OCI-M2 (cell line): ENCODE measurements around the gene GADD45A.

Experiments
- DNase-seq: peaks from one replicate; lab custom pipeline; 2025; ENCODE audit not compliant: unreplicated experiment; lab: John Stamatoyannopoulos, UW

The GADD45A gene

DNA sequence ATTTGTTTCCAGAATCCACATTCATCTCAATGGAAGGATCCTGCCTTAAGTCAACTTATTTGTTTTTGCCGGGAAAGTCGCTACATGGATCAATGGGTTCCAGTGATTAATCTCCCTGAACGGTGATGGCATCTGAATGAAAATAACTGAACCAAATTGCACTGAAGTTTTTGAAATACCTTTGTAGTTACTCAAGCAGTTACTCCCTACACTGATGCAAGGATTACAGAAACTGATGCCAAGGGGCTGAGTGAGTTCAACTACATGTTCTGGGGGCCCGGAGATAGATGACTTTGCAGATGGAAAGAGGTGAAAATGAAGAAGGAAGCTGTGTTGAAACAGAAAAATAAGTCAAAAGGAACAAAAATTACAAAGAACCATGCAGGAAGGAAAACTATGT lies 2.6 kb downstream of the GADD45A start:
- DNase-seq, result no peak

DNA sequence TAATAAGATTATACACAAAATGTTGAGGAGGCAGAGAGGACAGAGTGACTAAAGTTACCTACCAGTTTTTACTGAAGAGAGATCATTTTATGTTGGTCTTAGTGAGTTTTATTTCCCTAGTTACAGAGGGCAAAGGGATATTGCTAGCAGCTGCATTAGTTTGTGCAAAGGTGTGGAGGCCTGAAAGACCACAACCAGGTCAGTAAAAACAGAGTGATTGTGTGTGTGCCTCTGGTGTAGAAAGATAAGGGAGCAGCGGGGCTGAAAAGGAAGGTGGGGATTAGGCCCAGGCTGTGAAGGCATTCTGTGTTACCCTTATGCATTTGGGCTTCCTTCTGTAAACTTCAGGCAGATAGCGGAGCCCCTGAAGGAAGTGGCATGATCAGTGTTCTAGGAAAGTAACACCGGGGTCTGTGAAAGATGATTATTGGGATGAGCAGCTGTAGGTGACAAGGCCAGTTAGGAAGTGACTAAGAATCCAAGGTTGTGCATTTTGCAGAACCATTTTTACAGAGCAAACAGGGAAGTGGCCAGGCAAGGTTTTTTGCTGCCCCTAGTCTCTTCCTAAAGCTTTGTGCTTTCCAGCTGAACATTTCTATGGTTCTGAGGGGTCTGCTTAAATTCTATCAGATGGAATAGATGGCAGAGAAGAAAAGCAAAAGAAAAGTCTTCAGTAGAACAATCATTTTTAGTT lies 3.7 kb downstream of the GADD45A start:
- no peak for DNase-seq

DNA sequence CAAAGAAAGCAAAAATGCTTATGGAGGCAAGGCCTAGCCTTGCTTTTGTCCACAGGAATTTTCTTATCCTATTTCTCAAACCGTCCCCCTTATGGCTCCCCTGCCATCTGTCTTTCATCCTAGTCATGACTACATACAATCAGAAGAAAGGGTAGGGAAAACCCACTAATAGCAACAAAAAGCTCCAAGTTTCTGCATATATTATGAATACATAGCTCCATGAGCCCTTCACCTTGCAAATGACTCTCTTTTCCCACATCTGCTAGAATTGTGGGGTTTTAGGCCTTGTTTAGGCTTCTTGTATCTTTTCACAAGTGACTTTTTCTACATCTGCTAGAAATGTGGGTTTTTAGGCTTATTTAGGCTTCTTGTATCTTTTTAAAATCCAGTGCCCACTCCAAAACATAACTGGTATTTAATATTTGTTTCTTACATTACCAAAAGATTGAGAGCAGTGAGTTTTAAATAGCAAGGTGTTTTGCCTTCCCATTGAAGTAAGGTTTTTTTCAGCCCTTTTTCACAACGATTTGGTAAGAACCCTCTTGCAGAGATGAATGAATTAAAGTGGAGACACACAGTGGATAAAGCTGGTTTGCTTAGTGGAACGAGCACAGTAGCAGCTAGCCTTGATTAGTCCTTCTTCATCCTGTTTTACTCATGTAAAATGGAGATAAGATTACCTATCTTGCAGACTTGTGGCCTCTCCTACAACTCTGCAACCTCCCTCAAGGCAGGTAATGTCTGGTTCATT lies 4.4 kb downstream of the GADD45A start:
- no peak for DNase-seq

DNA sequence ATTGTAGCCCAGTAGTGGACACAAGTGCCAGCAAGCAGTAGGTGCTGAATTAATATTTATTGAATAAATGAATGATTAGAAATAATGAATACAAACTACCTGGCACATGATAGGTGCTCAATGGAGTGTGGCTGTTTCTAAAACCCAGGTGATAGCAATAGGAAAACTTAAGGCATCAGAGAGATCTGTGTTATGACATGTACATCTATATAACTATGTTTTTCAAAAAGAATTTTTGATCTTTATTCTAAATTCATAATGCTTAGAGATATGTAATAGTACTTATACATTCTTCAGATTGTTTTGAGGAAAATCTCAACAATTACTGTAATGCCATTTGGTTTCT lies 5.0 kb downstream of the GADD45A start:
- DNase-seq, result no peak

DNA sequence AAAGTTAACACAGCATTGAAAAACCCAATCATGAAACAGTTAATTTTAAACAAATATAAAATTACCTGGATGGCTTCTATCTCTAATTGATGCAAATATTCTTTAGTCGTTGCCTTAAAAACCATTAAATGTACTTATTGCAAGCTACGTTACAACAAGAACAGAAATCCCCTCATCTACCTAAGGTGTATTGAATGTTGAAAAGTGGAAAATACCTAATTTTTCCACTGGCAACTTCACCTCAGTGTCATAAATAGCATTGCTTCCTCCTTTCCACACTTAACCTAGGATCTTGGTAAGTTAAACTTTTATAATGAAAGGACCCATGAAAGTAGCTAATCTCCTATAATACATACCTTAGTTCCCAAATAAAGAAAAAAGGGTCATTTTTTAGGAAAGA lies 5.4 kb downstream of the GADD45A start:
- DNase-seq, result no peak

DNA sequence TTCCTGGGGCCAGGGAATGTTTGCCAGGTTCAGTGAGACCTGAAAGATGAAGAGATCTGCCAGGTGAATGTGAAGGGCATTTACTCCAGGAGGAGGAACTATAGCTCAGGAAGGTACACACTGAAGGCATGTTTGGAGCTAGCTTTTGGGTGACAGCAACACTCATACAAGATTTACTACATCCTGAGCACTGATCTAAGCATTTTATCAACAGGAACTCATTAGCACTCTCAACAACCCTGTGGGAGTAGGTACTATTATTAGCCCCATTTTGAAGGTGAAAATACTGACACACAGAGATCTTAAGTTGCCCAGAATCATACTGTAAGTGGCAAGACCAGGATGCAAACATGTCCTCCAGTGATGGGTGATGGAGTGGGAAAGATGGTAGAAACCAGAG lies 6.7 kb downstream of the GADD45A start:
- no peak for DNase-seq

DNA sequence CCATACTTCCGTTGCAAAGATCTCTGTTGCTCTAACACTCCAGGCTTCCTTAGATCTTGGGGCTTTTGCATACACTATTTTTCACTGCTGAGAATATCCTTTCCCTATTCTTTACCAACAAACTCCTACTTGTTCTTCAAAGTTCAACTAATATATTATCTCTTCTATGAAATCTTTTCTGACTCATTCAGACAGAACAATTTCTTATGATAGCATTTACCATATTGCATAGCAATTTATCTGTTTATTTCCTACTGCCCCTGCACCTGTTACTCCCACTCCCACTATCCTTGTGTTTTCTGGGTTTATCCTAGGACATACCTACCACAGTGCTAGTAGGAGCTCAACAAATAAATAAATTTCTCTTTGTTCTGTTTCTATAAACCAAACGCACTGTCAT lies 11.0 kb downstream of the GADD45A start:
- DNase-seq, result no peak

DNA sequence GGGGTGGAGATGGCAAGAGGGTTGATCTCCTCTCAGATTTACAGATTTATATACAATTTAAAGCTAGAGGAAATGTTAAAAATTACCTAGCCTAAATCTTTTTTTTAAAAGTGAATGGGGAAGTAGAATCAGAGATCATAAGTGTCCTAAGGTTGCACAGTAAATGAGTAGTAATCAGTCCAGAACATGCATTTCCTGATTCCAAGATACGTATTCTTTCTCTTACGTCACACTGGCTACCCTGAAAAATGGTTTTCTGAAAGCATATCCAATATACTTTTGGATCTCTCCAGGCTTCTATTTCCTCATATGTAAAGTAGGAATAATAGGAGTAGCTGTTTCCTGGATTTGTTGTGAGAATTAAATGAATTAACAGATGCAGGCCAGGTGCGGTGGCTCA lies 11.7 kb downstream of the GADD45A start:
- no peak for DNase-seq

DNA sequence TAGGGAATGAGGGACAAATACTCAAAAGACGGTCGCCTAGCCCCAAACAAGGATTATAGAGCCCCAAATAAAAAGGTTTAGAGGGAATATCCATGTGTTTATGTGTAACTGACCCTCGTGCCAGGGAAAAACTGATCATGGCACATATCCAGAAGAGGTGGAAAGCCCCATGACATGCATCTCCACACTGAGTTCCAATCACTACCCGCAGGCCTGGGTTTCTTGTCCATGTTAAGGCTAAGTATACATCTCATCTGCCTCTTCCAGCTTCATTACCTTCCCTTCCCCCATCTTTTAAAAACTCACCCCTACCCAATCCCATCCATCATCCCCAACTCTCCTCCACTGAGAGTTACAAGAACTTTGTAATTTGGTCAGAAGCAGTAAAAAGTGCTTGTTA lies 15.2 kb downstream of the GADD45A start:
- DNase-seq, result no peak

DNA sequence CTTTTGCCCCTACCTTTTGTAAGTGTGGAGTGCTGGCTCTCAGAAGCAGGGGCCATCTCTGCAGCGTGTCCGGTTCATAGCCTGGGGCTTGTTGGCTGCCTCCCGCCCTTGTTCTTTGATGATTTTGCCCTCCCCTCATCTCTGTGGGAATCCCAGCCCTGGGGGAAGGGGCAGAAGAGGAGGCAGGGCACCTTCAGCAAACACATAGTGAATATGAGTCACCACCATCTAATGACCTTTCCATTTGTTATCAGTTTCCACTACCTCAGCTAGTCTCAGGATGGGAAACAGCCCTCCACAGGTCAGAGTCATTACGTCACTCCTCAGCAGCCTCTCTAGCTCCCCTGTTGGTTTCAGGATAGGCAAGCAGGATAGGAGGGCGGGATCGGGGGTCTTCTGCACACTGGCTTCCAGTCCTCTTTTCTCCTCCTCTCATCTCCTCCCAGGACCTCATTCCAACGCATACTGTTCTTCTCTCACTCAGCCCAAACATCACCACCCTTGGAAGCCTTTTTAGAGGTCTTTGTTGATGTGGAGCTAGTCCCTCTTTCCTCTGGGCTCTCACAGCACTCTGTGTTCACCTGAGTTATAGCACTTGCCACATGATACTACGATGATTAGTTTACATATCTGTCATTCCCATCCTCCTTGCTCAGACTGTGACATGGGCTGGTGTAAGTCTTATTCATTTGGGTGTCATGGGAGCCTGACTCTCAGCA lies 15.8 kb downstream of the GADD45A start:
- no peak for DNase-seq

DNA sequence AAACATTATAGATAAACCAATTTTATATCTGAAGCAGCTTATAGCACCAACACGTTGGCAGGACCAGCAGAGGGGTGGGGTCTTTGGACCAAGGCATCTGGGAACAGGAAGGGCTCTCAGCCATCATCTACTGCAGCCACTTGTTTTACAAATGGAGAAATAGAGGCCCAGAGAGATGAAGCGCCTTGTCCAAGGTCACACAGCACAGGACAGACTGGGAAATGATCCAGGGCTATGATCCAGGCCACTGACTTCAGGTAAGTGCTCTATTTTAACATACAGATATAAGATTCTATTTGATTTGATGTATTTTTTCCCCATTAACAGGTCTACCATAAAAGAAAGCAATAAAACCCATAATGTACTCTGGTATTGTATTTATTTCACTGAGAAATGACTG lies 16.9 kb downstream of the GADD45A start:
- DNase-seq, result no peak

DNA sequence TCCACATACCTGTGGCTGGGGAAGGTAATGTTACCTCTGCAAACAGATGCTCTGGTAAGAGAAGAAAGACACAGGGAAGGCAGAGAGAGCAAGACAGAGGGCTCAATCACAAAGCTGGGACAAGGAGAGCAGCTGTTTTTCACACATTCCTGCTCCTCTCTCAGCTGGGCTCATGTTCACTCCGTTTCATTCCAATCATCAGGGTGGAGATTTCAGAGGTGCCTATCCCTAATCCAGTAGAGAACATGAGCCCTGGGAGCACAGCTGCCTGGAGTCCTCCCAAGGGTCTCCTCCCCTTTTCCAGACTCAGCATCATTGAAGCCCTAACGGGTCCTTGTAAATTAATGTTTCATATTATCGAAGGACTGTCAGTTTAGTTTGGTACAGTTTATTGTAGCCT lies 19.4 kb downstream of the GADD45A start:
- no peak for DNase-seq

DNA sequence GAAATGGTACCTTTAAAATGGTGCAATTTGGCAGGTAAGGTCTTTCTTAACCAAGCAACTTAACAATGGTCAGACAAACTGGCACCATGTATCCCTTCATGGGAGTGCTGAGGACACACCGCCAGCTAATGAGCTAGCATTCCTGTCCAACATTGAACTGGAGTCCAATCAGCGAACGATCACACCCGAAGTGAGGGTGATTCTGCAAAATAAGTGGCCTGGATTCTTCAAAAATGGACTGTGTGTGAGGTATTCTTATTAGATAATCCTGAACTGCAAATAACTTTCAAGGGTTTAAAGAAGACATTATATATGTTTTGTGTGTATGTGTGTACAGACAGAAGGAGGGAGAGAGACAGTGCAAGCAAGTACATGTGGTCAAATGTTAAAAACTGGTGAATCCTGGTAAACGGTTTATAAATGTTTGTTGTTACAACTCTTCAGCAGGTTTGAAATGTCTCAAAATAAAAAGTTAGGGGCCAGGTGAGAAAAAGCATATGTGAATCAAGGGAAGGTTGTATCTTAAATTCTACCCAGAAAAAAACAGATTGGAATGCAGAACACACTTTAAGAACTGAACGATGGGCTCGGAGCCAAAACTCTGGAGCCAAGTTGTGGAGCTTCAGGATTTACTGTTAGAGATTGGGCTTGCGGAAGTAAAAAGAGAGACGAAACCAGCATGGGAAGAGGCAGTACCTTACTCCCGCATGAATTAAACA lies 20.9 kb downstream of the GADD45A start:
- no peak for DNase-seq

DNA sequence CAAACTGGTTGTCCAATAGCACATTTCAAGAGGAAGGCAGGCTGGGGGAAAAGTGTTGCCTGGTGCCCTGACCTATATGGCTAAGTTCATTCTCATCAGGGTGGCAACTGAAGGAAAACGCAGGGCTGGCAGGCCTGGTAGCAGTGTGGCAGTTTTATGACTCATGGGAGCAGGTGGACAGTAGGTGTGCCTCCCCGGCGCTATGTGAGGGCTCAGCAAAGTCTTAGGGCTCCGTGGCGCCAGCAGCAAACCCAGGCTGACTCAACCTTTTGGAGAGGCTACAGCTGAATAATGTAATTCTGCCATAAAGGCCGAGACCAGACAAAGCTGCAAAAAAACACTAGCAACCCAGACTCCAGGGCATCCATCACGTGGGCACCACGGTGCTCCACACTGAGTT lies 23.6 kb downstream of the GADD45A start:
- no peak for DNase-seq

DNA sequence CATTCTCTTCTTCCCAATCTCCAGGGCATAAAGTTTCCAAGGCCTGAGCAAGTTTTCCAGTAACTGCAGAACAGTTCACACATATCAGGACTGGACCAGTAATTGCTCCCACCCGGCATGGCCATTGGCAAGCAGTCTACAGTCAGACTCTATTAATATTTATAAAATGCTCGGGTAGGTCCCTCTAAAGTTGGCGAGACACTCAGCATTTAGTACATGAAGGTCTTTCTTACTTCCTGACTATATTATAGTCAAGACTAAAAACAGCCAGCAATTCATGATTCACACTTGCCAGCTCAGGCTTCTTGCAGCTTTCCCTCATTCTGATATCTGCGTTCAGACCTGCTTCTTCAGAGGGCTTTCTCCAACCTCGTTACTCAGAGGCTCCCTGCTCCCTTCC lies 25.4 kb downstream of the GADD45A start:
- DNase-seq, result no peak

DNA sequence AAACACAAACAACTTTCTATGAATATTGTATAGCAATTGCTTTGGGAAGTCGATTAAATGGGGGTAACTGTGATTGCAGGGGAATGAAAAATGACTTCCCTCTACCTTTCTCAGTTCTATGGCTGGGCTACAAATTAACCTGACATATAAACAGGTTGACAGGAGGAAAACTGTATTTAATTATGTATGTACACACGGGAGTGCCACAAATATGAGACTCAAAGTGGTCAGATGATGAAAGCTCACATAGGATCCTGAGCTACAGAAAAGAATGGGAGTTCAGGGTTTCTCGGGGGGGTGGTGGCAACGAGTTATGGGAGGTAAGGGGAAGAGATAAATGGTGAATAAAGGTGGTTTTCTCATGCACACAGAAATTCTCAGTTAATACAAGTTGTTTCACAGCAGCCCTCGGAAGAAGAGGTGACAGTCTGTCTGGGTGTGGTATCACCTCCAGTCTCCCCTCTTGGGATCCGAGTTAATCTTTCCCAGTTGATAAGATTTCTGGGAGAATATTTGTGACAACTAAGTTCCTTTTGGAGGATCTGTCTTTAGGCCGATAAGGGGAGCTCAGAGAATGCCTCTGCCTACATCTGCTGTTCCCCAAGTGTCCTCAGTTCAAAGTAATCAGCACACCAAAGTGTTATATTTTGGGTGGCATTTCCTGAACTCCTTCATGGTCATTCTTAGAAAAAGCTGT lies 26.3 kb downstream of the GADD45A start:
- DNase-seq, result no peak

DNA sequence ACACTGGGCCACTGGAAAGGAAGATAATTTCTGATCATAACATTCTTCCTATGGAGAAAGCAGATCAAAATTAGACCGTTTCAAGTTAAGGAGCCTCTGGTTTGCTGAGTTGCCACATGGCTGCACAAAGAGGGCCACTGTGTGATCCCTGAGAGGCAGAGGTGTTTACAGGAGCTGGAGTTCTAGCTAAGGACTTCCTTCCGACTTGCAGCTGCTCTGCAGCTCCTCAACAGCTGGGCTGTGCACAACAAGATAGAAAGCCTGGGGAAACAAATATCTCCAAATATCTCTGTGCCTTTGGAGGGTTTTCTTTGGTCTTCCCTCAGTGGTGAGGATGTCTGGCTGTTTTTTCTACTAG lies 26.8 kb downstream of the GADD45A start:
- no peak for DNase-seq

DNA sequence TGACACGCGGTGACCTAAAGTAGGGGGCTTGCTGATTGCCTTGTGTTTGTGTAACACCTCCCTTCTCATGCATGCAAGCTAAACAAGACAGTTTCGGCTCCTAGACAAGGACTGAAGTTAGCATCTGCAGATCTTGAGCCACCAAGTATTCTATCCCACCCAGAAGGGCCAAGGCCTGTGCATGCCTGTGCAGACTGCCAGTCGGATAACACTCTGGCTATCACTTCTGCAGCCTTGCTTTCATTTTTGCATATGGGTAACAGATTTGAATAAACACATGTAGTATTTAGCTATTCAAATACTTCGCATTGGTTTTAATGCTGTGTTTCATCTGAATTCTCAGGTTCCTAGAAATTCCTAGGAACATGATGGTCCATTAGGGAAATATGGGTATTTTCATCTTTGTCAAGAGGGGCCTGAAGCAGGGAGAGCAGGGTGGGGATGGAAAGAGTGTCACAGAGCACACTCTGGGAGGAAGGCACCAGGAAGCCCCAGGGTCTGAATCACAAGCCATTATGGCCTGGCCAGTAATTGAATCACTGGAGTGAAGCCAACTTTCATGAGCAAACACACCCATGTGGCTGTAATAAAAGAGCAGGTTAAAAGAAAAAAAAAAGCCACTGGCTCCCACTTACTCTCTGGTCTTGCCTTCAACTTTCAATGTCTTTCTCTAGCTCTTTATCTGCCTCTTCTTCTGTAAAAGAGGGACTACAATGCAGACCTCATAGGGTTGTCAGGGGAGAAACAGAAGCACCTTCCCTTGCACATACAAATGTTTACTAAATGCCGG lies 28.3 kb downstream of the GADD45A start:
- DNase-seq, result no peak

DNA sequence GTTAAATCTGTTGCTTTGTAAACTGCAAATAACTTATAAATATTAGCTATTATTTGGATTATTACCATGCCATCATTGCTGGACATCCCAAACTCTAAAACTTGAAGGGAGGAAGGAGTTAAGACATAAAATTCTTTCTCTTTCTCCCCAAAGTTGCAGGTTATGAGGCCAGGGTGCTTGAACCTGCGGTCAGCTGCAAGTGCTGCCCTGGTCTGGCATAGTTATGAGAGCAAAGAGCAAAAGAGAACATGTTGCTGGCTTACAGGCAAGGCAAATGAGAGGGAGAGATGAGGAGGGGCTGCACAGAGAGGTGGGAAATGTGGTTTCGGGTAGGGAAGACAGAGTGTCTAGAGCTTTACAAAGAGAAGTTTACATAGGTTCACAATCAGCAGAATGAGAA lies 30.8 kb downstream of the GADD45A start:
- DNase-seq, result no peak

DNA sequence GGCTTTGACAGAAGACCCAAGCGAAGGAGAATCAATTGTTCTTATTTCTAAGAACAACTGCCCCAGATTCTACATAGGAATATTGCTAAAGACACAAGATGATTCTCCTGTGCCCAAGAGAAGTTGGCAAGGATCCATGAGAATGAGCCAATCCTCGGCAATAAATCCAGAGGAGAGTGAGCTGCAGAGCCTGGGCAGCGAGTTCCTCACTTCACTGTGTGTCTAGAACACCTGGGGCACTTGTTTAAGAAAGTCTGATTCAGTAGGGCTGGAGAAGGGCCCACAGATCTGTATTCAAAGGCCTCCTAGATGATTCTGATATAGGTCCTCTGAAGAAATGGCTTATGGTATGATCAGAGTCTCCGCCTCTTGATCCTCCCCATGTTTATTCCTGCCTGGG lies 31.8 kb downstream of the GADD45A start:
- no peak for DNase-seq
